ENCODE data around the gene STAT6.

The STAT6 gene

GRCh38 chr12:57105011-57105753 is 6.0 kb downstream of the STAT6 start:
- no peak for ATAC-seq (ENCODE audit: low read depth)

GRCh38 chr12:57104292-57104910 is 6.8 kb downstream of the STAT6 start:
- no peak for TF ChIP-seq CTCF (IDR thresholded peaks at IDR 0.05; ENCODE audit: poor library complexity, severe bottlenecking)
- no peaks in the 10 kb centered on the region for H3K27me3 ChIP-seq (ENCODE audit: insufficient read depth, poor library complexity, severe bottlenecking)
- no peak for DNase-seq (ENCODE audit: low spot score)
- no peak overlapping the region for H3K4me3 ChIP-seq (ENCODE audit: severe bottlenecking)
- H3K9me3 ChIP-seq (ENCODE audit: severe bottlenecking) = no peaks in the 10 kb centered on the region
- H3K4me1 ChIP-seq (ENCODE audit: insufficient read depth, poor library complexity, severe bottlenecking) = no peaks in the 10 kb centered on the region
- no peak overlapping the region for H3K27ac ChIP-seq (ENCODE audit: poor library complexity, severe bottlenecking)
- no peak for ATAC-seq (ENCODE audit: low read depth)
- H3K36me3 ChIP-seq (ENCODE audit: low read depth) = peaks cover 53% of the 10 kb centered on the region

More at GRCh38 chr12:57105011-57105753, 6.0 kb downstream of the STAT6 start:
- TF ChIP-seq CTCF (IDR thresholded peaks at IDR 0.05; ENCODE audit: poor library complexity, severe bottlenecking) = no peak
- Histone ChIP-seq H3K36me3 (ENCODE audit: low read depth) (peaks cover 53% of the 10 kb centered on the region), H3K9me3 (ENCODE audit: severe bottlenecking) (no peaks in the 10 kb centered on the region), H3K4me3 (ENCODE audit: severe bottlenecking) (no peak overlapping the region), H3K27me3 (ENCODE audit: insufficient read depth, poor library complexity, severe bottlenecking) (no peaks in the 10 kb centered on the region), H3K4me1 (ENCODE audit: insufficient read depth, poor library complexity, severe bottlenecking) (no peaks in the 10 kb centered on the region), H3K27ac (ENCODE audit: poor library complexity, severe bottlenecking) (no peak overlapping the region)
- no peak for DNase-seq (ENCODE audit: low spot score)

- Histone ChIP-seq H3K27ac (ENCODE audit: poor library complexity, severe bottlenecking) (no peak overlapping the region), H3K4me3 (ENCODE audit: severe bottlenecking) (no peak overlapping the region), H3K4me1 (ENCODE audit: insufficient read depth, poor library complexity, severe bottlenecking) (no peaks in the 10 kb centered on the region), H3K9me3 (ENCODE audit: severe bottlenecking) (no peaks in the 10 kb centered on the region), H3K36me3 (ENCODE audit: low read depth) (peaks cover 53% of the 10 kb centered on the region), H3K27me3 (ENCODE audit: insufficient read depth, poor library complexity, severe bottlenecking) (no peaks in the 10 kb centered on the region)
- DNase-seq (ENCODE audit: low spot score) (no peak), ATAC-seq (ENCODE audit: low read depth) (no peak)
- TF ChIP-seq CTCF (IDR thresholded peaks at IDR 0.05; ENCODE audit: poor library complexity, severe bottlenecking) = no peak
These were observed 7.3 kb downstream of the STAT6 start for GRCh38 chr12:57103856-57104255.

- no peak overlapping the region for H3K27ac ChIP-seq (ENCODE audit: poor library complexity, severe bottlenecking)
- DNase-seq (ENCODE audit: low spot score) (no peak), ATAC-seq (ENCODE audit: low read depth) (no peak)
- no peak overlapping the region for H3K4me3 ChIP-seq (ENCODE audit: severe bottlenecking)
- no peaks in the 10 kb centered on the region for H3K27me3 ChIP-seq (ENCODE audit: insufficient read depth, poor library complexity, severe bottlenecking)
- H3K4me1 ChIP-seq (ENCODE audit: insufficient read depth, poor library complexity, severe bottlenecking) = no peaks in the 10 kb centered on the region
- TF ChIP-seq CTCF (IDR thresholded peaks at IDR 0.05; ENCODE audit: poor library complexity, severe bottlenecking) = no peak
- H3K36me3 ChIP-seq (ENCODE audit: low read depth) = peaks cover 46% of the 10 kb centered on the region
- H3K9me3 ChIP-seq (ENCODE audit: severe bottlenecking) = no peaks in the 10 kb centered on the region
These were observed 9.1 kb downstream of the STAT6 start for GRCh38 chr12:57101892-57102695.

Measured in RWPE2 (cell line).